Kidney (tissue), 14 donors: ENCODE results near the gene MLPH. TPM values are rescaled to one million over a fixed set of nuclear protein-coding genes. Genes with fewer than 3 reads are reported as not detected.
A peak's percentile ranks its signal among the peaks of the same experiment; 100 is the strongest.

Source experiments
- DNase-seq, 5 donors: peaks; one replicate each; pipeline ENCODE4 v3.0.0-alpha.2; 2013 to 2020
- FAIRE-seq: peaks from 2 replicates; lab custom pipeline; 2012; peaks lifted over from hg19 to GRCh38; lab: Jason Lieb, UNC
- H3K27ac ChIP-seq, 2 donors: one replicate each; pipeline ENCODE4 v1.7.0; 2013; ENCODE audit warnings: low read depth in 2 of 2, low read length in 2 of 2, inconsistent platforms in 1 of 2
- H3K27me3 ChIP-seq: one replicate; pipeline ENCODE4 v1.7.1; 2013; ENCODE audit warnings: low read length, inconsistent platforms; ENCODE audit not compliant: control insufficient read depth, insufficient read depth
- H3K36me3 ChIP-seq, 3 donors: one replicate each; pipeline versions ENCODE4 v1.7.0 to v1.7.1; 2013; ENCODE audit warnings: low read length in 3 of 3, control low read depth in 1 of 3, inconsistent platforms in 1 of 3; ENCODE audit not compliant: insufficient read depth in 3 of 3, control insufficient read depth in 2 of 3
- H3K4me1 ChIP-seq, 3 donors: one replicate each; pipeline versions ENCODE4 v1.7.0 to v1.7.1; 2013; ENCODE audit warnings: low read length in 3 of 3, inconsistent platforms in 1 of 3, low read depth in 1 of 3; ENCODE audit not compliant: control insufficient read depth in 2 of 3, insufficient read depth in 2 of 3
- H3K4me3 ChIP-seq, 3 donors: one replicate each; pipeline versions ENCODE4 v1.7.0 to v1.8.1; 2013; ENCODE audit warnings: low read length in 3 of 3, control low read depth in 1 of 3, inconsistent platforms in 1 of 3
- H3K9ac ChIP-seq, 3 donors: one replicate each; pipeline versions ENCODE4 v1.7.0 to v1.7.1; 2013; ENCODE audit warnings: low read length in 3 of 3, control low read depth in 1 of 3, inconsistent platforms in 1 of 3
- H3K9me3 ChIP-seq, 3 donors: one replicate each; pipeline versions ENCODE4 v1.7.0 to v1.7.1; 2013; ENCODE audit warnings: low read length in 3 of 3, control low read depth in 1 of 3, inconsistent platforms in 1 of 3; ENCODE audit not compliant: control insufficient read depth in 2 of 3, insufficient read depth in 1 of 3
- CTCF ChIP-seq: IDR thresholded peaks from 3 replicates; pipeline ENCODE4 v1.5.1; 2012; ENCODE audit warnings: mild to moderate bottlenecking, moderate library complexity, borderline replicate concordance; ENCODE audit not compliant: insufficient read depth; ENCODE audit errors: extremely low read depth
- intact Hi-C: fragments of 100-400 bp; cut with DNase I; formaldehyde crosslinking; loops from one replicate; pipeline ENCODE4 v1.11.1; 2022
- polyA plus RNA-seq: library from polyadenylated mRNA; stranded (reverse); fragments of 350-450 nt; fragmentation: Illumina TruSeq; extraction: RNeasy Lipid Tissue Mini Kit (QIAGEN cat#74804); gene quantifications from one replicate; pipeline ENCODE4 v1.2.3, GENCODE V29; 2014; ENCODE audit warnings: low read depth, low replicate concordance; ENCODE audit not compliant: insufficient read depth
- total RNA-seq: library from RNA; stranded (reverse); fragmentation: NEBNext Ultra II Directional; extraction: Animal tissue kit (Norgen Biotek cat#: 25700); gene quantifications from one replicate; pipeline ENCODE4 v1.2.1, GENCODE V29; 2021
- donor health status: control.
- donor health status: control.
- donor health status: control.
- donor health status: control.
- donor health status: control.
- donor health status: DM: yes; HTN: yes; CAD: no.
- donor health status: Normal renal cell carcinoma (clear cell type).

The MLPH gene
- total and polyA plus RNA-seq, 2 donors from 2014 or later: 4.6 to 9.6 TPM

- intact Hi-C loops: loop anchor here (5.0 kb wide), 1 partner anchor 58 kb away; no protein-coding TSS in a partner anchor
- peak in 1 of 5 donors; percentile 84 for DNase-seq
- no peak overlapping the region for H3K9ac ChIP-seq
- no peak for TF ChIP-seq CTCF
- peaks cover 0 to 19% (median 10%) of the 10 kb centered on the region in 3 donors for H3K36me3 ChIP-seq
- H3K27me3 ChIP-seq: no peaks in the 10 kb centered on the region
- peaks cover 0 to 11% (median 3%) of the 10 kb centered on the region in 3 donors for H3K4me1 ChIP-seq
- H3K9me3 ChIP-seq: no peaks in the 10 kb centered on the region
- H3K4me3 ChIP-seq: no peak overlapping the region
- H3K27ac ChIP-seq: no peak overlapping the region
- no peak for FAIRE-seq
These were observed 88.1 kb downstream of the MLPH start for GRCh38 chr2:237574894-237575868.

- Histone ChIP-seq H3K9me3 (no peaks in the 10 kb centered on the region), H3K27ac (no peak overlapping the region), H3K9ac (no peak overlapping the region), H3K4me3 (no peak overlapping the region), H3K27me3 (no peaks in the 10 kb centered on the region), H3K36me3 (peaks cover 0 to 19% (median 10%) of the 10 kb centered on the region in 3 donors), H3K4me1 (peaks cover 0 to 11% (median 3%) of the 10 kb centered on the region in 3 donors)
- intact Hi-C loops: no loop called here
- FAIRE-seq: no peak
- DNase-seq: peak in 1 of 5 donors; percentile 66
- no peak for TF ChIP-seq CTCF
These were observed 89.1 kb downstream of the MLPH start for GRCh38 chr2:237575869-237576862.

GRCh38 chr2:237576974-237577373 is 89.9 kb downstream of the MLPH start:
- DNase-seq (no peak), FAIRE-seq (no peak)
- no peaks in the 10 kb centered on the region for H3K9me3 ChIP-seq
- H3K4me3 ChIP-seq: no peak overlapping the region
- peaks cover 0 to 11% (median 3%) of the 10 kb centered on the region in 3 donors for H3K4me1 ChIP-seq
- intact Hi-C loops: no loop called here
- H3K36me3 ChIP-seq: peaks cover 0 to 19% (median 10%) of the 10 kb centered on the region in 3 donors
- H3K27me3 ChIP-seq: no peaks in the 10 kb centered on the region
- no peak overlapping the region for H3K27ac ChIP-seq
- no peak overlapping the region for H3K9ac ChIP-seq
- TF ChIP-seq CTCF: no peak
